Measurements from ENCODE around the gene RNFT2. TPM values are rescaled to one million over a fixed set of nuclear protein-coding genes. Genes with fewer than 3 reads are reported as not detected.

Gene RNFT2
- total RNA-seq, 1 experiment from 2014 or later = 34.9 TPM

GRCh38 chr12:116726694-116727093 lies 11.4 kb upstream of the RNFT2 start:
- H3K4me2 ChIP-seq (ENCODE audit: low read length) = no peak overlapping the region
- H3K27me3 ChIP-seq (ENCODE audit: insufficient read depth, low read length) = no peaks in the 10 kb centered on the region
- BruUV-seq (replicated peaks) = no TSS peak
- H3K4me3 ChIP-seq (replicated peaks in 1 of 2; ENCODE audit: low read depth in 1 of 2, low read length in 2 of 2) = no peak overlapping the region
- no peak for DNase-seq (ENCODE audit: low read depth, low spot score)
- no peaks in the 10 kb centered on the region for H3K4me1 ChIP-seq (ENCODE audit: control insufficient read depth in 1 of 2, insufficient read depth in 2 of 2, low read length in 2 of 2)
- no peak overlapping the region for H3K9ac ChIP-seq (ENCODE audit: low read length)
- H3K27ac ChIP-seq (ENCODE audit: low read depth, low read length) = no peak overlapping the region
- H2AFZ ChIP-seq (ENCODE audit: low read depth, low read length, poor library complexity, severe bottlenecking) = no peak overlapping the region
- H3K36me3 ChIP-seq (ENCODE audit: control insufficient read depth in 1 of 2, insufficient read depth in 2 of 2, low read length in 2 of 2) = no peaks in the 10 kb centered on the region; a peak in 2 of 4 replicates
- H3K79me2 ChIP-seq (ENCODE audit: insufficient read depth, low read length) = peaks cover 35% of the 10 kb centered on the region; the same call in 1 of the 2 replicates
- RAD21 ChIA-PET (ENCODE audit: low non-redundant PET in 1 of 2, low total read pairs in 2 of 2, uncharacterized antibody in 2 of 2, unreplicated experiment in 2 of 2) = no interaction called here
- no peak for ATAC-seq
- no peaks in the 10 kb centered on the region for H3K9me2 ChIP-seq (ENCODE audit: insufficient read depth)
- no peaks in the 10 kb centered on the region for H4K20me1 ChIP-seq (ENCODE audit: insufficient read depth)
- POLR2A ChIA-PET = no interaction called here
- H3K9me3 ChIP-seq (ENCODE audit: control insufficient read depth in 1 of 2, insufficient read depth in 1 of 2, low read depth in 1 of 2, low read length in 2 of 2) = no peaks in the 10 kb centered on the region
- TF ChIP-seq, protein P1, sequence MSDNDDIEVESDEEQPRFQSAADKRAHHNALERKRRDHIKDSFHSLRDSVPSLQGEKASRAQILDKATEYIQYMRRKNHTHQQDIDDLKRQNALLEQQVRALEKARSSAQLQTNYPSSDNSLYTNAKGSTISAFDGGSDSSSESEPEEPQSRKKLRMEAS (IDR thresholded peaks at IDR 0.05) = no peak
- no peak for TF ChIP-seq POLR2A (IDR thresholded peaks at IDR 0.05; ENCODE audit: borderline replicate concordance, extremely low read depth, insufficient read depth, insufficient read length)
- TF ChIP-seq ZFX (IDR thresholded peaks at IDR 0.05) = no peak
- TF ChIP-seq, protein P2, sequence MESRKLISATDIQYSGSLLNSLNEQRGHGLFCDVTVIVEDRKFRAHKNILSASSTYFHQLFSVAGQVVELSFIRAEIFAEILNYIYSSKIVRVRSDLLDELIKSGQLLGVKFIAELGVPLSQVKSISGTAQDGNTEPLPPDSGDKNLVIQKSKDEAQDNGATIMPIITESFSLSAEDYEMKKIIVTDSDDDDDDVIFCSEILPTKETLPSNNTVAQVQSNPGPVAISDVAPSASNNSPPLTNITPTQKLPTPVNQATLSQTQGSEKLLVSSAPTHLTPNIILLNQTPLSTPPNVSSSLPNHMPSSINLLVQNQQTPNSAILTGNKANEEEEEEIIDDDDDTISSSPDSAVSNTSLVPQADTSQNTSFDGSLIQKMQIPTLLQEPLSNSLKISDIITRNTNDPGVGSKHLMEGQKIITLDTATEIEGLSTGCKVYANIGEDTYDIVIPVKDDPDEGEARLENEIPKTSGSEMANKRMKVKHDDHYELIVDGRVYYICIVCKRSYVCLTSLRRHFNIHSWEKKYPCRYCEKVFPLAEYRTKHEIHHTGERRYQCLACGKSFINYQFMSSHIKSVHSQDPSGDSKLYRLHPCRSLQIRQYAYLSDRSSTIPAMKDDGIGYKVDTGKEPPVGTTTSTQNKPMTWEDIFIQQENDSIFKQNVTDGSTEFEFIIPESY (IDR thresholded peaks at IDR 0.05; ENCODE audit: extremely low read depth, insufficient replicate concordance, low read length) = no peak
- TF ChIP-seq ATF3 (IDR thresholded peaks at IDR 0.05) = no peak
- no peak for TF ChIP-seq EZH2 (IDR thresholded peaks at IDR 0.05)
- TF ChIP-seq ELF1 (IDR thresholded peaks at IDR 0.05; ENCODE audit: borderline replicate concordance, low read depth) = no peak
- TF ChIP-seq SRF (IDR thresholded peaks at IDR 0.05; ENCODE audit: low read depth) = no peak
- TF ChIP-seq ZNF274 (IDR thresholded peaks at IDR 0.05; ENCODE audit: low read depth, low read length) = no peak
- intact Hi-C loops (cut with micrococcal nuclease) = no loop called here
- CTCF ChIA-PET = interaction anchor here (1.3 kb wide), 1 partner anchor 18 kb away, joined by 3 read pairs; no protein-coding TSS in a partner anchor

Measured in HCT116 (cell line).